WERI-Rb-1 (cell line): ENCODE results near the gene PCDHGB2.
A peak's percentile ranks its signal among the peaks of the same experiment; 100 is the strongest.
"Not testable (repeated sequence)": the region's sequence is repeated elsewhere in the genome, so short reads cannot be mapped to it uniquely, and the experiment has no call there.

Experiments used
- DNase-seq: peaks from one replicate; pipeline ENCODE4 v3.0.0-alpha.2; 2020
- H3K27ac ChIP-seq: fragments of 250-450 bp; sonication (Bioruptor Pico); 2 replicates; pipeline ENCODE4 v1.5.1; 2020; ENCODE audit warnings: mild to moderate bottlenecking, moderate library complexity
- H3K27me3 ChIP-seq: fragments of 250-450 bp; sonication (Bioruptor Pico); 2 replicates; pipeline ENCODE4 v1.5.1; 2021; ENCODE audit warnings: mild to moderate bottlenecking, low read depth, moderate library complexity; ENCODE audit not compliant: insufficient read depth, severe bottlenecking
- H3K36me3 ChIP-seq: fragments of 250-450 bp; sonication (Bioruptor Pico); 2 replicates; pipeline ENCODE4 v1.5.1; 2020; ENCODE audit warnings: mild to moderate bottlenecking, moderate library complexity
- H3K4me3 ChIP-seq: 2 replicates; pipeline ENCODE4 v1.5.1; 2011; ENCODE audit warnings: low read depth, mild to moderate bottlenecking, control low read depth, low read length
- H3K9me3 ChIP-seq: fragments of 250-450 bp; sonication (Bioruptor Pico); 2 replicates; pipeline ENCODE4 v1.5.1; 2021; ENCODE audit warnings: mild to moderate bottlenecking, moderate library complexity; ENCODE audit not compliant: severe bottlenecking
- CTCF ChIP-seq: IDR thresholded peaks from 2 replicates; pipeline ENCODE4 v1.5.1; 2011; ENCODE audit warnings: low read depth, mild to moderate bottlenecking, control low read depth, inconsistent platforms, low read length

The PCDHGB2 gene

GRCh38 chr5:141342773-141343172, 17.0 kb upstream of the PCDHGB2 start:
- Histone ChIP-seq H3K4me3 (no peak overlapping the region), H3K27me3 (no peaks in the 10 kb centered on the region), H3K36me3 (no peaks in the 10 kb centered on the region), H3K9me3 (peaks cover 23% of the 10 kb centered on the region), H3K27ac (no peak overlapping the region)
- no peak for DNase-seq
- no peak for TF ChIP-seq CTCF

- no peak for DNase-seq
- H3K9me3 ChIP-seq: peaks cover 23% of the 10 kb centered on the region
- no peaks in the 10 kb centered on the region for H3K27me3 ChIP-seq
- TF ChIP-seq CTCF: peak; percentile 36; the same call in 1 of the 2 replicates
- no peaks in the 10 kb centered on the region for H3K36me3 ChIP-seq
- no peak within 1 kb of the TSS for H3K27ac ChIP-seq
- no peak within 1 kb of the TSS for H3K4me3 ChIP-seq
Measured at GRCh38 chr5:141343242-141343952, 16.4 kb upstream of the PCDHGB2 start, which contains the start of gene PCDHGA3. TSS of gene PCDHGA3 (plus strand) at chr5:141343829. CDS start at chr5:141344034, 205 bp downstream.

- H3K27ac ChIP-seq: no peak overlapping the region
- no peak overlapping the region for H3K4me3 ChIP-seq
- no peaks in the 10 kb centered on the region for H3K36me3 ChIP-seq
- H3K27me3 ChIP-seq: no peaks in the 10 kb centered on the region
- no peak for TF ChIP-seq CTCF
- no peak for DNase-seq
- peaks cover 20% of the 10 kb centered on the region for H3K9me3 ChIP-seq
Measured at GRCh38 chr5:141343953-141344463, 15.8 kb upstream of the PCDHGB2 start.

DNA sequence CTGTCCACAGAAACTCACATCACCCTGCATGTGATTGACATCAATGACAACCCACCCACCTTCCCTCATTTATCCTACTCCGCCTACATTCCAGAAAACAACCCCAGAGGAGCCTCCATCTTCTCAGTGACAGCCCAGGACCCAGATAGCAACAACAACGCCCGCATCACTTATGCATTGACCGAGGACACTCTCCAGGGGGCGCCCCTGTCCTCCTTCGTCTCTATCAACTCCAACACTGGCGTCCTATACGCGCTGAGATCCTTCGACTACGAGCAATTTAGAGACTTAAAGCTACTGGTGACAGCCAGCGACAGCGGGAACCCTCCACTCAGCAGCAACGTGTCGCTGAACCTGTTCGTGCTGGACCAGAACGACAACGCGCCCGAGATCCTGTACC, 14.5 kb upstream of the PCDHGB2 start:
- no peak for DNase-seq
- Histone ChIP-seq H3K36me3 (no peaks in the 10 kb centered on the region), H3K27ac (no peak overlapping the region), H3K4me3 (no peak overlapping the region), H3K9me3 (peaks cover 19% of the 10 kb centered on the region), H3K27me3 (no peaks in the 10 kb centered on the region)
- TF ChIP-seq CTCF: no peak

DNA sequence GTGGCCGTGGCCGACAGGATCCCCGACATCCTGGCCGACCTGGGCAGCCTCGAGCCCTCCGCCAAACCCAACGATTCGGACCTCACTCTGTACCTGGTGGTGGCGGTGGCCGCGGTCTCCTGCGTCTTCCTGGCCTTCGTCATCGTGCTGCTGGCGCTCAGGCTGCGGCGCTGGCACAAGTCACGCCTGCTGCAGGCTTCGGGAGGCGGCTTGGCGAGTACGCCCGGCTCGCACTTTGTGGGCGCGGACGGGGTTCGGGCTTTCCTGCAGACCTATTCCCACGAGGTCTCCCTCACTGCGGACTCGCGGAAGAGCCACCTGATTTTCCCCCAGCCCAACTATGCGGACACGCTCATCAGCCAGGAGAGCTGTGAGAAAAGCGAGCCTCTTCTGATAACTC, 13.8 kb upstream of the PCDHGB2 start:
- not testable (repeated sequence) for H3K27me3 ChIP-seq, H3K36me3 ChIP-seq, DNase-seq

GRCh38 chr5:141349917-141350619, 9.7 kb upstream of the PCDHGB2 start, which contains the start of gene PCDHGB1:
TSS of gene PCDHGB1 (plus strand) at chr5:141350099. CDS start at chr5:141350261, 162 bp downstream.
- TF ChIP-seq CTCF: peak; percentile 81
- Histone ChIP-seq H3K9me3 (peaks cover 25% of the 10 kb centered on the region), H3K36me3 (no peaks in the 10 kb centered on the region), H3K4me3 (peak within 1 kb of the TSS; percentile 32), H3K27me3 (no peaks in the 10 kb centered on the region), H3K27ac (no peak within 1 kb of the TSS)
- DNase-seq: peak; percentile 72

More for the DNA sequence above, 13.8 kb upstream of the PCDHGB2 start:
- H3K9me3 ChIP-seq: peaks cover 23% of the 10 kb centered on the region
- H3K4me3 ChIP-seq, H3K27ac ChIP-seq: not testable (repeated sequence)
